ENCODE data around the gene NUTF2.

- TF ChIP-seq CTCF (IDR thresholded peaks at IDR 0.05) (no peak), POLR2A (IDR thresholded peaks at IDR 0.05) (no peak)
These were observed 32.1 kb downstream of the NUTF2 start for GRCh38 chr16:67878846-67879245.

Measured in thyroid gland (tissue), 4 donors.